HG02642 (cell line): ENCODE results near the gene SYNPO2L.
"Not testable (repeated sequence)": the region's sequence is repeated elsewhere in the genome, so short reads cannot be mapped to it uniquely, and the experiment has no call there.

Experiments used
- ATAC-seq: cut with Tn5 transposase; IDR thresholded peaks from one replicate; pipeline ENCODE4 v1.9.1; 2021; ENCODE audit warnings: mild to moderate bottlenecking; ENCODE audit not compliant: unreplicated experiment, poor library complexity

The SYNPO2L gene, protein sequence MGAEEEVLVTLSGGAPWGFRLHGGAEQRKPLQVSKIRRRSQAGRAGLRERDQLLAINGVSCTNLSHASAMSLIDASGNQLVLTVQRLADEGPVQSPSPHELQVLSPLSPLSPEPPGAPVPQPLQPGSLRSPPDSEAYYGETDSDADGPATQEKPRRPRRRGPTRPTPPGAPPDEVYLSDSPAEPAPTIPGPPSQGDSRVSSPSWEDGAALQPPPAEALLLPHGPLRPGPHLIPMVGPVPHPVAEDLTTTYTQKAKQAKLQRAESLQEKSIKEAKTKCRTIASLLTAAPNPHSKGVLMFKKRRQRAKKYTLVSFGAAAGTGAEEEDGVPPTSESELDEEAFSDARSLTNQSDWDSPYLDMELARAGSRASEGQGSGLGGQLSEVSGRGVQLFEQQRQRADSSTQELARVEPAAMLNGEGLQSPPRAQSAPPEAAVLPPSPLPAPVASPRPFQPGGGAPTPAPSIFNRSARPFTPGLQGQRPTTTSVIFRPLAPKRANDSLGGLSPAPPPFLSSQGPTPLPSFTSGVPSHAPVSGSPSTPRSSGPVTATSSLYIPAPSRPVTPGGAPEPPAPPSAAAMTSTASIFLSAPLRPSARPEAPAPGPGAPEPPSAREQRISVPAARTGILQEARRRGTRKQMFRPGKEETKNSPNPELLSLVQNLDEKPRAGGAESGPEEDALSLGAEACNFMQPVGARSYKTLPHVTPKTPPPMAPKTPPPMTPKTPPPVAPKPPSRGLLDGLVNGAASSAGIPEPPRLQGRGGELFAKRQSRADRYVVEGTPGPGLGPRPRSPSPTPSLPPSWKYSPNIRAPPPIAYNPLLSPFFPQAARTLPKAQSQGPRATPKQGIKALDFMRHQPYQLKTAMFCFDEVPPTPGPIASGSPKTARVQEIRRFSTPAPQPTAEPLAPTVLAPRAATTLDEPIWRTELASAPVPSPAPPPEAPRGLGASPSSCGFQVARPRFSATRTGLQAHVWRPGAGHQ

DNA sequence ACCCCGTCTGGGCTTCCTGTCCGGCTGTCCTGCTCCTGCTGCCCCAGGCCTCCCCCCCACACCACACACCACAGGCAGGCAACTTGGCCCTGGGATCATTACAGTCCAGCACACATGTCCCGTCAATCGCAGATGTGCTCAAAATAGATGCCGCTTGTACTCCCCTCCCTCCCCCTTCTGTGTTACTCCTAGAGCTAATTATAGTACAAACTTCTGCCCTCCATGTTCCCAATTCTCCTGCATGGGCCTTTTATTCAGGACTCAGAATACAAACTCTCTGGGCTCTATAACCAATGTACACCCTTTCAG, at the start of gene SYNPO2L:
Gene SYNPO2L (minus strand): TSS at position 40 of the 309 bp plus-strand sequence. CDS start 107 bp downstream, outside the sequence.
- ATAC-seq = no peak

DNA sequence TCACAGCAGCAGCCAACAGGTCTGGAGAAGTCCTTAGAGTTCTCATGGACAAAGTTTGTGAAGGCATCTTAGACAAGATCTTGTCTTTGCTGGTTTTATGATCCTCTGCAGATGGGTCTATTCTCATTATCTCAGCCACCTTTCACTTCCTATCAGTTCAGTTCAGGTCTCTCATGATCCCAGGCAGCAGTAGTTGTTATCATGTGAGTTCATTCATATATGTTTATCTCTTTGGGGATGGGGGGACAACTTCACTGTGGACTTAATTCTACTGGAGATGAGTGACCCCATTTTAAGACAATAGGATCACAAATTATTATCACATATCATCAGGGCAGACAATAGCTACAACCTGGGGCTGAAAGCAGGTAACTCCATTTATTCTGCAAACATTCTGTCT, 48.1 kb upstream of the SYNPO2L start:
- ATAC-seq = not testable (repeated sequence)

DNA sequence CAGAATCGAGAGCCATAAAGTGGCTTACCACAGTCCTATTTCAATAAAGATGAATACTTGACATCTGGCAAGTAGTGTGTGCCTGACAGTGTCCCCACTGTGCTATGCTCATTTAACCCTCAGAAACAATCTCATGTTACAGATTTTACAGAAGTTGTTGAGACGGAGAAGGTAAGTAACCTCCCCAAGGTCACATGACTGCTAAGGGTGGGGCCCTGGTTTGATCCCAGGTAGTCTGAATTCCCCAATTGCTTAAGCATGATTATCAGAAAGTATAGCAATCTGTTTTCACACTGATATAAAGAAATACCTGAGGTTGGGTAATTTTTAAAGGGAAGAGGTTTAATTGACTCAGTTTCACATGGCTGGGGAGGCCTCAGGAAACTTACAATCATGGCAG, 43.0 kb upstream of the SYNPO2L start:
- not testable (repeated sequence) for ATAC-seq

DNA sequence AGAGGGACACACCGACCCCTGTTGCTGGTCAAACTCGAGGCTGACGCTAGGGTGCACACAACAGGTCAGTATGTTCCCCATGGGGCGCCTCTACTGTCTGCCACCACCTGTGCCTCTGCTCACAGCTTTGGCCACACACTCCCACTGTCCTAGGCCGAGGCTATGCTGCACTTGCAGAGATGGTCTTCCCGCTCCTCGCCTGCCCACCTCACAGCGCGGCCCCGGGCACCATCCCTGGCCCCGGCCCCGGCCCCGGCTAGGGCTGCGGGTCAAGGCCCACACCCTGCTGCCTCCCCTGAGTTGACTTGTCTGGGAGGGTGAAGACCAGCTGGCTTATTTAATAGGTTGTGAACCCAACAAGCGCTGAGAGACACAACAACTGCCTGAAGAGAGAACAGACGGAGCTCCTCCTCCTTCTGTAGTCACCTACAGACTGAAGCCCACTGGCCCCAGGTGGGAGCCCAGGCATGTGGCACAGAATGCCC, 41.9 kb upstream of the SYNPO2L start, which contains the start of gene AGAP5:
Gene AGAP5 (minus strand): TSS at position 435 of the 485 bp plus-strand sequence. CDS start 354 bp downstream, at position 81.
- ATAC-seq = not testable (repeated sequence)

DNA sequence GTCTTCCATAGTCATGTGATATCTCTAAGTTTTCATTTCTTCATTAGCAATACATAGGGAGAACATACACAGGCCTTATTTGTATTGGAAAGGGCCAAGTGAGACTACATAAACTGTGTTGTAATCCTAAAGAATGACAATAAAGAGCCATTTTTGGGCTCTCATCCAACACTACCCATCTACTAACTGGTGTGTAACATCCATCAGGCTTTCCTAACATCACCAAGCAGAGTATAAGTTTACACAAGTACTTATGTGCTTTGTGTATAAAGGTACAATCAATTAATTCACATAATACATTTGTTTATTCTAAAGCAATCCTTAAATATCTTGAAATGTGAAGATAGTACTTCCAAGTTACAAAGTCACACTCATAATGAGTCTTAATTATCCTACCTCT, 39.5 kb upstream of the SYNPO2L start:
- not testable (repeated sequence) for ATAC-seq

DNA sequence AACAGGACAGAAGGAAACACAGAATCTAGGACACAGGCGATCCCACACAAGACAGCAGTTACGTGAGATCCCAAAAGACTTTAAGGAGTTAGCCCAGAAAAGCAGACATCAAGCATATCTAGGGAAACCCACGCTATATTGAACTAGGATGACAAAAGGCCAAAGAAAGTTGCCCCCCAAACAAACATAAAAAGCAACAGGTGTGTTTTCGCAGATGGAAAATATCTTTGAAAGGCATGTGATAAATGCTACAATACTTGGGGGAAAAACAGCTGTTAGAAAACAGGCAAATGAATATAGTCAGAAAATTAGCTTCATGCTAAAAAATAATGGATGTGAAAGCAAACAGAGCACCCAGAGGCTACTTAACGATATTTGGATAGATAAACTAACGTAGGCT, 34.9 kb upstream of the SYNPO2L start:
- not testable (repeated sequence) for ATAC-seq

DNA sequence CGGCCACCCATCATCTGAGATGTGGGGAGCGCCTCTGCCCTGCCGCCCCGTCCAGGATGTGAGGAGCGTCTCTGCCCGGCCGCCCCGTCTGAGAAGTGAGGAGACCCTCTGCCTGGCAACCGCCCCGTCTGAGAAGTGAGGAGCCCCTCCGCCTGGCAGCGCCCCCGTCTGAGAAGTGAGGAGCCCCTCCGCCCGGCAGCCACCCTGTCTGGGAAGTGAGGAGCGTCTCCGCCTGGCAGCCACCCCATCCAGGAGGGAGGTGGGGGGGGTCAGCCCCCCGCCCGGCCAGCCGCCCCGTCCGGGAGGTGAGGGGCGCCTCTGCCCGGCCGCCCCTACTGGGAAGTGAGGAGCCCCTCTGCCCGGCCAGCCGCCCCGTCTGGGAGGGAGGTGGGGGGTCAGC, 33.8 kb upstream of the SYNPO2L start:
- ATAC-seq = not testable (repeated sequence)

DNA sequence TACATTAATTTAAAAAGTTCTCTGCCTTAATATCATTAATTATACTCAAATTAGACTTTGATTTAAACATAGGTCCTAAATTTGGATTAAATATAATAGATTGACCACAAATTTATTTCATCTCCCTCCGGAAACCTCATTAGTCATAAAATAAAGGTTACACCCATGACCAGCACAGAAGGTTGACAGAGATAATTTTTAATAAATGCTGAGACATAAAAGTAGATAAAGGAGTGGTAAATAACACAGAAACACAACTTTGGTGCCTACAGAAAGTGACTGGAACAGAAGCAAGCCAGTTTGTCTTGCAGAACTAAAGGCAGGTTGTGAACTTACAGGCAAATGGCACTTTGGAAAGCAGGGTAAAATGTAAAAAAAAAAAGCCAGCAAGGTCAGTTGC, 31.8 kb upstream of the SYNPO2L start:
- ATAC-seq = not testable (repeated sequence)

DNA sequence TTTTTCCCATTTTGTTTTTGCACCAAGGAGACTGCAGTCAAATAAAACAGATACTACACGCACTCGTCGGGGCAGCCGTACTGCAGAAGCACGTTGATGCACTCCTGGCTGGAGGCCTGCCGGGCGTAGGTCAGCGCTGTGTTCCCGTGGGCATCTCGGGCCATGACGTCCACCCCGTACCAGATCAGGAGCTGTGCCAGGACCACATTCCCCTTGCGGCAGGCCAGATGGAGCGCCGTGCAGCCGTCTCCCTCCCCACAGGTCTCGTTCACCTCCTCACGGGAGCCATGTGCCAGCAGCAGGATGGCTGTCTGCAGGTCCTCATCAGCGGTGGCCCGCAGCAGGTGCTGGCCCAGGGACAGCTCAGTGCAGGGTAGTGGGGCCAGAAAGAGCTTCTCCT, 18.7 kb upstream of the SYNPO2L start:
- ATAC-seq = not testable (repeated sequence)

DNA sequence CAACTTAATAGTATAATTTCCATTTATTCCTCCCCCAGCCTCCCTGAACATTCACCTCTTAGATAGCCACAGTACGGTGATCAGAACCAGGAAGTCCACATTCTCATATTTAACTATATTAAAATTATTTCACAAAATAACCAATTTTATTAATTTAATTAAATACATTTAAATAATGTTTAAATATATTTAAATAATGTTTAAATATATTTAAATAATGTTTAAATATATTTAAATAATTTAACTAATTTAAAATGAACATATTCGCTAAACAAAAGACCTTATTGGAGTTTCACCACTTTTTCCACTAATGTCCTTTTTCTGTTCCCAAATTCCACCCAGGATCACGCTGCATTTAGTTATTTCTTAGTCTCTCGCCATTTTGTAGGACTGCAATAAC, 12.5 kb upstream of the SYNPO2L start:
- ATAC-seq = not testable (repeated sequence)

DNA sequence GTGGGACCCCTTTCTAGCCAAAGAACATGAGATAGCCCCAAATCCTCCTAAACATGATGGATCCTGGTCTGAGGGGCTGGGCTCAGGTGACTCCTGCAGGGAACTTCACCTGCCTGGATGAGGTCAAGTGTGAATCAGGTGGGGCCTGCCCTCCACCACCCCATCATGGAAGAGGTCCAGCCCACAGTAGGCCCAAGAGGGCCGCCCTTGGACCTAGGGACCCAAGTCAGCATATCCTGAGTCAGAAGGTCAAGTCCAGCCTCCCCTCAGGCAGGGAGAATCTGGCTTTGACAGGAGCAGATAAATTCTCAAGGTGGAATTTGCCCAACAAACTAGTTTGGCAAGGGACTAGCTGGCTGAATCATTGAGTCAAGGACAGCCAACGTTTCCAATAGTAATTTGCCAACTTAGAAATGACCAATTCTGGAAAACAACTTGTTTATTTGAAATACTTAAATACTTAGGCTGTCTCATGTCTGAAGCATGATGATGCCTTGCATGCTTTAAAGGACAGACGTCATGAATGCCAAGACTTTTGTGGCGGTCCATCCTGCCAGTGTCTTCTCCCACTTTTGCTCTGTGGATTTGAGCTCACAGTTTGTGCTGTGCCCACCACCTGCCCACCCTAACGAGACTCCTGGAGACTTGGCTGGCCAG, 10.5 kb upstream of the SYNPO2L start:
- ATAC-seq = not testable (repeated sequence)

DNA sequence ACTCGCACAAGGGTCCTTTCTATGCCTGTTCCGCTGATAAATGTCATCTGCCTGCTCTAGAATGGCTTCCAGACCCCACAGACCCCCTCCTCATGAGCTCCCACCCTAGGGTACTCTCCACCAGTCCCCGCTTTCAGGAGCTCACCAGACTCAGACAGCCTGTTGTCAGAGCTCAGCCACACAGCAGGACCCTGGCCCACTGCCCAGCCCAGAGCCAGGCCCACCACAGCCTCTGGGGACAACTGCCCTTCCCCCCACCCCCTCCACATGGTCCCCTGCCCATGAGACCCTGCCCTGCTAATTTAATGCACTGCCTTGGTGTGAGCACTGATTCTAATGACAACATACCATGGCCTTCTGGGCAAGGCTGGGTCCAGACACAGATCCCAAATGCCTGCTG, 9.8 kb upstream of the SYNPO2L start:
- ATAC-seq = not testable (repeated sequence)

DNA sequence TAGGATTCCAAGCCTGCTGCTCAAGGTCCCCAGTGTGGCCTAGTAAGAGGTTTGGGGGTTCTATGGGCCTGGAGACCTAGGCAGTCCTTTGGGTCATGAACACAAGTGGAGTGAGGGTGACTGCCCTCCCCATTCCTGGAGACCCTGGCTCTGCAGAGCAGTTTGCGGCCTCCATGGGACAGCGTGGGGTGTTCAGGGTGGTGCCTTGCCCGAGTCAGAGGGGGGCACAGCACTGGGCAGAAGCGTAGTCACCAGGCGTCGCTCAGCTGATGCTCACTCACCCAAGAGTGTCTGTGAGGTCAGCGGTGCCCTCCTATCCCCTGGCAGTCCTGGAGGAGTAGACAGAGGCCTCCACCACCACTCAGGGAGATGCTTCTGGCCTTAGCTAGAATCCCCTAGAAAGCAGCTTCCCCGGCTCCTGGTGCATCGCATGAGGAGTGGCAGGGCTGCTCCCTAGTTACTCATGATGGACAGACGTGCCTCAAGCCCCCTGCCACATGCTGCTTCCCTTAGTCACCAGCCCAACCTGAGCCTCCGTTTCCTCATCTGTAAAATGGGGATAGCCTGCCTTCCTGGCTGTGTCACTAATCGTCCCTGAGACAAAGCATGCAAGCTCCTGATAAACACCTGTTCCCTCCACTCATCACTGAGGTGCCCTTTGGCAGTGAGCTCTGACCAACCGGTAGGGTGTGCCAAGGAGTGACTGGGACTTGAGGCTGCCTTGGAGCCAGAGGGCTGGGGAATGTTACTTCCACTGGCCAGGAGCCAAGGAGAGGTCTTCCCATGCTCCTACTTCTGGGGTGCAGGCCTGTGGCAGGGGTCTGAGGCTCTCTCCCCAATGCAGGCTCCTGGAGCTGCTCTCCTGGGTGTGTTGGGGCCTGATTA, 8.6 kb upstream of the SYNPO2L start:
- ATAC-seq = not testable (repeated sequence)

DNA sequence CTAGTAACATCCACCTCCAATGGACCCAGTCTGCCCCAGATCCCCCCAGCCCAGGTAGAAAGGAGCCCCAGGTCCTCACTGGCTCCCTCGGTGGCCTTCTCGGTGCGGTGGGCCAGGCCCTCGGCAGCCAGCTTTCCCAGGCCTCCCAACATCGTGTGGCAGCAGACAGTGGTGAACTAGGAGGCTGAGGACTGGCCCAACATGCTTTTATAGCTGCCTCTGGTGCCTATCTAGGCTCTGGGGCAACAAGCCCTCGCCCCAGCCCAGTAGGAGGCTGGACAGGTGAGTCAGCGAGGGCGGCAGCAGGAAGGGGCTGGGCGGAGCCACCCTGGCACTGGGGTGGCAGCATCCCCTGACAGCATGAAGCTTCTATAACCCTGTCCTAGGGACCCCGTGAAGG, 7.8 kb upstream of the SYNPO2L start:
- not testable (repeated sequence) for ATAC-seq

DNA sequence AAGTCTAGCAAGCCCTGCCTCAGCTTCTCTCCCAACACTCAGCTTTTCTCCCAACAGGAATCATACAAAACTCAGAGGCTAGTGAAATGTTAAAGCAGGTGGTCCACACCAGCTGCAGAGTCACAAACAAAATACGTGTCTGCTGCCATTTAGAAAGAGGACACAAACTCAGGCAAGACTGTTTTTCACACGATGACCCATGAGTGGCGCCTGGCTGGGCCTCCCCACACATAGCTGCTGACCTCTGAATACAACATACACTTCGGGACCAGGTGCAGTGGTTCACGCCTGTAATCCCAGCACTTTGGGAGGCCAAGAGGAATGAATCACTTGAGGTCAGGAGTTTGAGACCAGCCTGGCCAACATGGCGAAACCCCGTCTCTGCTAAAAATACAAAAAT, 6.9 kb upstream of the SYNPO2L start:
- not testable (repeated sequence) for ATAC-seq

DNA sequence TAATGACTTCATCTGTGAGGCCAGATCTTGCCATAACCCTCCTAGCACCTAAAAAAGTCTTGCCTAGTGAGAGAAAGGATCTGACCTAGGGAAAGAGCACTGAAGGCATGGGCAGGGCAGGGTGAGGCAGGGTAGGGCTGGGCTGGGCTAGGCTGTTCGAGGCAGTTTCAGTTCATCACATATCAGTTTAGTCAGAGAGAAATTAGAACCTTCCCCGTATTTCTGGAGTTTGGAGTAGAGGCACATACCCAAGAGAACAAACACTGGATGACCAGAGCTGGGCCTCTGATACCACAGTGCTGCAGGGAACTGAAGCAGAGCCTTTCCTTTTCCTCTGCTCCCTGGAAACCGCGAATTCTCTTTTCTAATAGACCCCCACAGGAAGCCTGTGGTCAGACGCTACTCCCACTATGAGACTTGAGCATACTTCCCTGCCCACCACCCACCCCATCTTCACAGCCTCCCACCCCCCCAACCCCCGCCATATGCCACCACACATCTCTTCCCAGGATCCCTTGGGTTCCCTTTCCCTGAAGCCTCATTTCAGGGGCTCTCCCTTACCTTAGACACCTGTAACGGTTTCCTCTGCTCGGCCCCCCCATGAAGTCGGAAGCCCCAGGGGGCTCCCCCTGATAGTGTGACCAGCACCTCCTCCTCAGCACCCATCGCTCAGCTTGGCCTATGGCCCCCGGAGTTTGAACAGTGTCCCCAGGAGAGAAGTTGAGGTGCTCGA, 406 bp downstream of the SYNPO2L start:
- ATAC-seq = no peak

DNA sequence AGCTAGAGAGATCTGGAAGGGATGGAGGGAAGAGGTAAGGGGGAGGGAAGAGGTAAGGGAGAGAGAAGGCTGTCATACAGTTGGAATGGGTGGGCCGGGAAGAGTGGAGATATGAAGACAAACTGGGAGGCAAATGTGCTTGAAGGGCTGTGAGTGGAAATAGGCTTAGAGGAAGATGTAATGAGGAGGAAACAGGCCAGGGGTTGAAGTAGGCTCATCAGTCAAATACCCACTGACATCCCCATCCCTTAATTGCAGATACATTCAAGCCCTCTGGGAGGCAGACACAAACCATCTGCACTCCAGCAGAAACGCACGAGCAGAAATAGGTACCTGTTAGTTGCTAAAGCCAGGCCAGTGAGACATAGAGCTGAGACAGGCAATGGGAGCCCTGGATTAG, 2.1 kb downstream of the SYNPO2L start:
- ATAC-seq = no peak

DNA sequence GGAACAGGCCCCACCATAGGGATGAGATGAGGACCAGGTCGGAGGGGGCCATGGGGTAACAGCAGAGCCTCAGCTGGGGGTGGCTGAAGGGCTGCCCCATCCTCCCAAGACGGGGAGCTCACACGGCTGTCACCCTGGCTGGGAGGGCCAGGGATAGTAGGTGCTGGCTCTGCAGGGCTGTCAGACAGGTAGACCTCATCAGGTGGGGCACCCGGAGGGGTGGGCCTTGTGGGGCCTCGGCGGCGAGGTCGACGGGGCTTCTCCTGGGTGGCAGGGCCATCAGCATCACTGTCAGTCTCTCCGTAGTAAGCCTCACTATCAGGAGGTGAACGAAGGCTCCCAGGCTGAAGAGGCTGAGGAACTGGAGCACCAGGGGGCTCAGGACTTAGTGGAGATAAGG, 2.6 kb downstream of the SYNPO2L start:
- ATAC-seq = no peak
